ENCODE data around the gene SIX3.

SIX3 gene

GRCh38 chr2:44957656-44958327, 16.3 kb downstream of the SIX3 start:
- DNase-seq (ENCODE audit: low spot score) = no peak

GRCh38 chr2:44959855-44960254, 18.4 kb downstream of the SIX3 start:
- DNase-seq (ENCODE audit: low spot score) = no peak

- no peak for DNase-seq (ENCODE audit: low spot score)
Measured at GRCh38 chr2:44960871-44961270, 19.4 kb downstream of the SIX3 start.

- no peak for DNase-seq (ENCODE audit: low spot score)
Measured at GRCh38 chr2:44962176-44962695, 20.7 kb downstream of the SIX3 start.

GRCh38 chr2:44964752-44965236, 23.3 kb downstream of the SIX3 start:
- DNase-seq (ENCODE audit: low spot score) = no peak

GRCh38 chr2:44965684-44966083, 24.2 kb downstream of the SIX3 start:
- no peak for DNase-seq (ENCODE audit: low spot score)

- no peak for DNase-seq (ENCODE audit: low spot score)
Measured at GRCh38 chr2:44967056-44967455, 25.6 kb downstream of the SIX3 start.

GRCh38 chr2:44967727-44968432, 26.4 kb downstream of the SIX3 start:
- DNase-seq (ENCODE audit: low spot score) = no peak

GRCh38 chr2:44969936-44970335, 28.4 kb downstream of the SIX3 start:
- no peak for DNase-seq (ENCODE audit: low spot score)

- DNase-seq (ENCODE audit: low spot score) = no peak
Measured at GRCh38 chr2:44970846-44971450, 29.4 kb downstream of the SIX3 start.

- DNase-seq (ENCODE audit: low spot score) = no peak
Measured at GRCh38 chr2:44972771-44973535, 31.5 kb downstream of the SIX3 start.

GRCh38 chr2:44974064-44974715, 32.7 kb downstream of the SIX3 start:
- peak; percentile 47 for DNase-seq (ENCODE audit: low spot score)

- DNase-seq (ENCODE audit: low spot score) = no peak
Measured at GRCh38 chr2:44975571-44976450, 34.3 kb downstream of the SIX3 start.

GRCh38 chr2:44979581-44979980, 38.1 kb downstream of the SIX3 start:
- DNase-seq (ENCODE audit: low spot score) = no peak

- no peak for DNase-seq (ENCODE audit: low spot score)
Measured at GRCh38 chr2:44980751-44981713, 39.5 kb downstream of the SIX3 start.

GRCh38 chr2:44981714-44982108, 40.2 kb downstream of the SIX3 start:
- DNase-seq (ENCODE audit: low spot score) = peak; percentile 52

GRCh38 chr2:44983836-44984604, 42.5 kb downstream of the SIX3 start:
- no peak for DNase-seq (ENCODE audit: low spot score)

- DNase-seq (ENCODE audit: low spot score) = no peak
Measured at GRCh38 chr2:44989176-44989575, 47.7 kb downstream of the SIX3 start.

- DNase-seq (ENCODE audit: low spot score) = no peak
Measured at GRCh38 chr2:44994377-44994776, 52.9 kb downstream of the SIX3 start.

Measured in HuH-7.5 (cell line).